ENCODE measurements around the gene UBL4B.

UBL4B gene

DNA sequence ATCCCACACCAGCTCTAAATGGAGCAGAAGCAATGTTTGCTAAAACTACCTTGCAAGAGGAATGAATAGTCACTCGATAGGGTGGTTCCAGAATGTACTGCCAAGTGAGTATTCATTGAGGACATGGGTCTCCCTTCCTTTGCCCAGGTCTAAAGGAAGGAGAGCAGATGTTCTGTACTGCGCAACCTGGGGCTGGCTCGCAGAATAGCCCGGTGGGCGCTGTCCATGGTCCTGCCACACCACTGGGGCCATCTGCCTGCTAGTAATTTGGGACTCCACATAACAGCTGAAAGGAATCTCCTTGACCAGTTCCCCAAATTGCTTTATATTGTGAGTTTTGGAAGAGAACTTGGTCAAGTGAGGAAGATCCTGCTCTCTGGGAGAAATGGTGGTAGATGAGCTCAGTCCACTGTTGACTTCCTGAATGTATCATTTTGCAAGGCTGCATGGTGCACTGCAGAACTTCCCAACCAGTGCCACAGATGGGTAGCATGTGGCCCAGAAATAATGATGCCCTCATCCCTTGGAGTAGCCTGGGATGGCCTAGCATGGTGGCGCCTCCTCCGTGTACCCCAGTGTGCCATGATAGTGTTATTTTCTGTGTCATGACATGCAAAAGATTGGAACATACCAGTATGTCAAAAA, 43.8 kb downstream of the UBL4B start:
- DNase-seq (ENCODE audit: low read depth), result peak; percentile 15

DNA sequence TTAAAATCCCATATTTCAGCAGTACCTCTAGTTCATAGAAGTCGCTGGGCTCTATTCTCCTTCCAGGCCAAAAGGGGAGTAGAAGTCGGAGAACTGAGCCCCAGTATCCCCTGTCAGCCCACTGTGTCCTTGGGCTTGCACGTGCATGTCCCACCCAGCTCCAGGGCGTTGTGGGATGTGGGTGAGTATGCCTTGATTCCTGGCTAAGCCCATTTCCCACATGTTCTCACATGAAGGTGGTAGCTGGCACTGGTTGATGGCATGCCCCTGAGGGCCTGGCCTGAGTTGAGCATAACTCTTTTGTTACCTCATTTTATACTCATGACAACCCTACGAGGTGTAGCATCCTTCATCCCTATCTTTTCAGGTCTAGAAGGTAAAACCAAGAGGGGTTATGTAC, 46.0 kb downstream of the UBL4B start:
- DNase-seq (ENCODE audit: low read depth), result no peak

DNA sequence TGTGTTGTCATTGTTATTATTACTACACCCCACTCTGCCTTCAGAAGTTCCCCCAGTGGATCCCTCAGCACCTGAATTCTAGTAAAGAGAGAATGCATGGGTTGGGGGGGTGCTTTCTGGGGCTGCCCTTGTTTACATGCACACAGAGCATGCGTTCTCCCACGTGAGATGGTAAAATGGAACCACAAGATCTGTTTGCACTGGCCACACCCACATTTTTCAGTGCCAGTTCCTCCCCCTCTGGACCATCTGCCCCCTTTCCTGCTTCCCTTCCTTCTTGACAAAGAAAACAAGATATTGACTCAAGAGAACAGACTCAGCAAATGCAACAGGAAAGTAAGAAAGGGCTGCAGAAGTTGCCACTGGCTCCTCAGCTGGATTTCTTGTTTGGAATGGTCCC, 46.9 kb downstream of the UBL4B start:
- DNase-seq (ENCODE audit: low read depth), result no peak

DNA sequence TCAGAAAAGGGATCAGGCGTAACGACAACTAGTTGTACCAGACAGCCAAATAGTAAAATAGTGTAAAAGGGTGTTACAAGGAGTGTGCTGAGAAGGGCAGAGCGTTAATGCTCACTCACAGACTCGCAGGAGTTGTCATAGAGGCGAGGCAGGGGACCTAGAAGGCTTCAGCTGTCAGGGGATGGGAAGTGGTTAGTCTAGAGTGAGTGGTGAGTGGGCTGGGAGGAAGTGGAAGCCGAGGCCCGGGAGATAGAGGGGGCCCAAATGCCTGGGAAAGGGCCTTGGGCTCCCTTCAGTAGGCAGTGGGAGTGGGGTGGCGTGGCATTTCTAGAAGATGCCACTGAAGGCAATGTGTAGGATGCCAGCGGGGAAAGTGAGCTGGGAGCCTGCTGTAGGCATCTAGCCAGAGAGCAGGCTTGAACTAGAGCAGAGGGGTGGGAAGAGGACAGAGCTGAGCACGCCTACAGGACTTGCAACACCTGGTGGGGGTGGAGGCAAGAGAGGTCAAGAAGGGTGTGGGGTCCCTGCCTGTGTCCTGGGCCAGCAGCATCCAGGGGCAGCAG, 48.4 kb downstream of the UBL4B start:
- no peak for DNase-seq (ENCODE audit: low read depth)

DNA sequence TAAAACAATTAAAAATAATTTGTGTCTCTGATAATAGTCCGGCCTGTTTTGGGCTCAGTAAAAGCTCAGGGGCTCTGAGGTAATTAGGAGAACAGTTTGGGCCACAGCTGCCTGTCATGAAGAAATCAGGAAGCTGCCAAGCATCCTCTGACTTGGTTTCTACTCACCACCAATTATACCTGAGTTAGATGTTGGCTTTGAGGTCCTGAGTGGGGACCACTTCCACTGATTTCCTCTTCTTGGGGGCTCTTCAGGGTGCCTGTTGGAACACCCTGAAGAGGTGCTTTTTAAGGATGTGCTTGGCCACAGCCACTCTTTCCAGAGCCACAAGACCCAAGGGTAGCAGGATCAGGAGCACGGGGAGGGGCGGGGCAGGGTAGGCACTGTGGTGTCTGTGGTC, 48.9 kb downstream of the UBL4B start:
- no peak for DNase-seq (ENCODE audit: low read depth)

GRCh38 chr1:110161849-110162248, 49.6 kb downstream of the UBL4B start:
- no peak for DNase-seq (ENCODE audit: low read depth)
